NCI-H748 treated with DMSO at 0.1 percent for 48 hours (cell line): ENCODE measurements around the gene EYA4.

ENCODE experiments used
- DNase-seq: peaks from one replicate; lab custom pipeline; 2025; lab: John Stamatoyannopoulos, UW

EYA4 gene

GRCh38 chr6:133456439-133456838 is 215.3 kb downstream of the EYA4 start:
- no peak for DNase-seq

GRCh38 chr6:133456944-133457343 is 215.8 kb downstream of the EYA4 start:
- no peak for DNase-seq

GRCh38 chr6:133460101-133460500 is 218.9 kb downstream of the EYA4 start:
- DNase-seq = no peak

- DNase-seq = no peak
These were observed 222.6 kb downstream of the EYA4 start for GRCh38 chr6:133463790-133464189.

GRCh38 chr6:133466680-133467079 is 225.5 kb downstream of the EYA4 start:
- DNase-seq = no peak

GRCh38 chr6:133467231-133467981 is 226.2 kb downstream of the EYA4 start:
- no peak for DNase-seq

- DNase-seq = no peak
These were observed 226.8 kb downstream of the EYA4 start for GRCh38 chr6:133467982-133468380.

GRCh38 chr6:133468591-133468990 is 227.4 kb downstream of the EYA4 start:
- no peak for DNase-seq

GRCh38 chr6:133474516-133474915 is 233.4 kb downstream of the EYA4 start:
- no peak for DNase-seq

GRCh38 chr6:133478673-133479072 is 237.5 kb downstream of the EYA4 start:
- DNase-seq = no peak

GRCh38 chr6:133487174-133487573 is 246.0 kb downstream of the EYA4 start:
- DNase-seq = no peak

- no peak for DNase-seq
These were observed 254.2 kb downstream of the EYA4 start for GRCh38 chr6:133495205-133495903.

- no peak for DNase-seq
These were observed 258.5 kb downstream of the EYA4 start for GRCh38 chr6:133499662-133500061.

- no peak for DNase-seq
These were observed 260.6 kb downstream of the EYA4 start for GRCh38 chr6:133501675-133502270.

GRCh38 chr6:133502441-133503335 is 261.5 kb downstream of the EYA4 start:
- no peak for DNase-seq

GRCh38 chr6:133503336-133503729 is 262.2 kb downstream of the EYA4 start:
- DNase-seq = no peak

GRCh38 chr6:133504158-133504557 is 263.0 kb downstream of the EYA4 start:
- no peak for DNase-seq

GRCh38 chr6:133504761-133505160 is 263.6 kb downstream of the EYA4 start:
- DNase-seq = no peak

- DNase-seq = no peak
These were observed 264.5 kb downstream of the EYA4 start for GRCh38 chr6:133505681-133506080.

- peak; percentile 42 for DNase-seq
These were observed 271.4 kb downstream of the EYA4 start for GRCh38 chr6:133512410-133513016.

GRCh38 chr6:133523816-133524215 is 282.7 kb downstream of the EYA4 start:
- no peak for DNase-seq

- no peak for DNase-seq
These were observed 285.3 kb downstream of the EYA4 start for GRCh38 chr6:133526436-133526835.
